GM12873 (cell line): ENCODE measurements around the gene CUBN.

Experiments
- TF ChIP-seq, protein P1 (sequence below): IDR thresholded peaks from 2 replicates; pipeline ENCODE4 v1.5.1; 2012; ENCODE audit warnings: low read depth, mild to moderate bottlenecking, moderate library complexity, low read length, control low read depth; ENCODE audit not compliant: insufficient read depth; ENCODE audit errors: missing control alignments

The CUBN gene

DNA sequence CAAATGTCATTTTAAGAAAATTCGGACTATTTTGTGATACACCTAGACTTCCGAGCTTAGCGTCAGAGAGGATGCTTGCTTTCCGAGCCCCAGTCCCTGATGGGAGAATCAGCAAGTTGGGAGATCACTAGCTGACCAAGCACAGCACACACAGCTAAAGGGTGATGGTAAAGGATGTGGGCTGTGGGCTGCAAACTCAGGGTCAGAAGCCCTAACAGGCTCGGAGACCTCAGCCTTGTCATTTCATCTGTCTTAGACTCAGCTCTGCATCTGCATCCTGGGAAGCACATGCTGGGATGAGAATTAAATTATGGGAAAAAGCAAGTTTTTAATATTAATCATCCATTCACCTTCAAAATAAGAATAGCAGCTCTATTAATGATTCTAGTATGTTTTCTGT is 3.3 kb downstream of the CUBN start:
- TF ChIP-seq, protein P1, sequence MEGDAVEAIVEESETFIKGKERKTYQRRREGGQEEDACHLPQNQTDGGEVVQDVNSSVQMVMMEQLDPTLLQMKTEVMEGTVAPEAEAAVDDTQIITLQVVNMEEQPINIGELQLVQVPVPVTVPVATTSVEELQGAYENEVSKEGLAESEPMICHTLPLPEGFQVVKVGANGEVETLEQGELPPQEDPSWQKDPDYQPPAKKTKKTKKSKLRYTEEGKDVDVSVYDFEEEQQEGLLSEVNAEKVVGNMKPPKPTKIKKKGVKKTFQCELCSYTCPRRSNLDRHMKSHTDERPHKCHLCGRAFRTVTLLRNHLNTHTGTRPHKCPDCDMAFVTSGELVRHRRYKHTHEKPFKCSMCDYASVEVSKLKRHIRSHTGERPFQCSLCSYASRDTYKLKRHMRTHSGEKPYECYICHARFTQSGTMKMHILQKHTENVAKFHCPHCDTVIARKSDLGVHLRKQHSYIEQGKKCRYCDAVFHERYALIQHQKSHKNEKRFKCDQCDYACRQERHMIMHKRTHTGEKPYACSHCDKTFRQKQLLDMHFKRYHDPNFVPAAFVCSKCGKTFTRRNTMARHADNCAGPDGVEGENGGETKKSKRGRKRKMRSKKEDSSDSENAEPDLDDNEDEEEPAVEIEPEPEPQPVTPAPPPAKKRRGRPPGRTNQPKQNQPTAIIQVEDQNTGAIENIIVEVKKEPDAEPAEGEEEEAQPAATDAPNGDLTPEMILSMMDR, result no peak

DNA sequence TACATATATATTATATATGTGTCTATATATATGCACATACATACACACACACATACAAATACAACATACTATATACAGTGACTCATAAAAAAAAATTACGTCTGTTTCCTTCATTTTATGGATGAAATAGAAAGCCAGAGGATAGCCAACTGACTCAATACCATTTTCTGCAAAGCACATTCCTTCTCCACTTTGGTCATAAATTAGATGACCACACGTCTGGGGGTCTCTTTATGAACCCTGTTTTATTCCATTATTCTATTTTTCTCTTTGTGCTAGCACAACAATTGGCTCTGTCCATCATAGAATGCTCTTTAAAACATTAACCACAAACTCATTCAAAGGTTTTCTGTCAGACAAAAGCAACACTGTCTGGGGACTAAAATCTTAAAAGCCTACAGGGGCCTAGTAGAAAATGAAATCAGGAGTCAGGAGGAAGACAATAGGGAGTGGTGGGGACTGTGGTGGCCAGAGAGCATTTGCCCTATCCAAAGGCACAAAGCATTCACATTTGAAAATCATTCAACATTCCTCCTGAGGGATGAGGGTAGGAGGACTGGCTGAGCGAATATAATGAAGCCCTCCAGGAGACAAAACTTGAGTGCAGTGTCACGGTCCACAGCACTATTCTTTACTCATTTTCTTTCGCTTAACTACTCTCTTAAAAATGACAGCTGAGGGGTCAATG is 4.3 kb downstream of the CUBN start:
- TF ChIP-seq, protein P1, result no peak

- TF ChIP-seq, protein P1, result no peak
These were observed 5.7 kb downstream of the CUBN start for GRCh38 chr10:17123961-17124360.

DNA sequence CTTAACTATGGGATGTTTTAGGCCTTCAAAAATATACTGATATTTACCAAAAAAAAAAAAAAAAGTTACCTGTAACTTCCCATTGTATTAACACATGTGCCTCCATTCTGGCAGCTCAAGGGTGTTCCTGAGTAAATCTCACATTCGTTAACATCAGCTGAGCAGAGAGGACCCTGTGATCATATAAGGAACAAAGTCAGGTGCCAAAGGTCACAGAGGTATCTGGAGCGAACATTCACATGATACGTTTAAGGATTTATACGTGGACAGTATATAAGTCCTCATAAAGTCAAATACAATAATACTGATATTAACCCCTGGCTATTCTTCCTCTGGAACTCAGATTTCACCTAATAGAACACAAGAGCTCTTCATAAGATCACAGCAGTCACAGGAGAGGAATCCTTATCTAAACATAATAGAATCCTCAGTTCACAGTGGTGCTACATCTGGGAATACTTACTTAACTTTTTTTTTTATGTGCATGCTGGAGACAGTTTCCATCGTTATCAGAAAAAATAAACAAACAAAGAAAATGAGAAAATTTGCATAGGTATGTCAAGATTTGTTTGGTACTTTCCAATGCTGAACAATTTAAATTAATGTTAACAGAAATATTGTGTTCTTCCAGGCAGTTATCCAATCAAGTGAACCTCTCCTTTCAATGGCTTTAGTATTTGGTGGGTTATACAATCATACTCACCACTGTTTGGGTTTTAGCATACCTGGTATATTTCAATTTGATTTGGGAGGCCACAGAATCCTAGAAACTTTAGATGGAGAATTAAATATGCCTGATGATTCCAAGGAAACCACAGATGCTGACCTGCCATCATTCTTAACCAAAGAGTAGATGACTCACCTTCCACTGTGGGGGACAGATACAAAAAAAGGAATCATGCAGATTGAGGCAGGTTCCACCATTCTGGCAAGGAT is 6.6 kb downstream of the CUBN start:
- TF ChIP-seq, protein P1, result no peak

DNA sequence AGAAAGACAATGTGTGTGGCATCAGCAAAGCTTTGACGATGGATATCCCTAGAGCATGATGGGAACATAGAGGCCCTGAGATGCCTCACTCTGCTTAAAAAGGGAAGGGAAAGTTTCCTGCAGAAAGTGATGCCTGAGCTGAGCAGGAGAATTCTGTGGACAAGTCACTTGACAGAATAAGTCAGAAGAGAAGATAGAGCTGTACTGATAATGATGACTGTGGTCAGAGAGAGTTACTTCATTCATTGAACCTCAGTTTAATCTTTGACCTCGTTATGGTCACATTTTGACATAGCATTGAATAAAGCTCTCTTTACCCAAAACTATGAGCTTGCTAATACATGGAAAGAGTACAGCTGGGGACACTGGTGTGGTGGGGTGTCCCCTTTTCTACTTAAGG is 7.6 kb downstream of the CUBN start:
- TF ChIP-seq, protein P1, result no peak

GRCh38 chr10:17120694-17121093 is 8.9 kb downstream of the CUBN start:
- TF ChIP-seq, protein P1, result no peak

DNA sequence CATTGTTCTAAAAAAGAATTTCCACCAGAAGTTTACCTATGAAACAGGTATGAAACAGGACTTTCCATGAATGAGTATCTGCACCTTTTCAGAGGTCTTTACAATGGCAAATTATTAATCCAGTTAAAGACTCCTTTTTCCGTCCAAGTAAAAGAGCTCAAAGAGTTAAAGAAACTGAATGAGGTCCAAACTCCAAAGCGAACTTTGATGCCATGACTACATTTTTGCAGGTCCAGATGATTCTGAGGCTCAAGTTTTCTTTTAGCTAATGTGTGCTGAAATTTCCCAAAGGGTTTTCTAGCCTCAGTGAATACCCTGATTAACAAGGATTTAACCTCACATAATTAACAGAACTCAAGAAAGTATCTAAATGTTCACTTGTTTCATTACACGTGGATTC is 9.8 kb downstream of the CUBN start:
- TF ChIP-seq, protein P1, result no peak
